Measurements from ENCODE around the gene YWHAH. TPM values are rescaled to one million over a fixed set of nuclear protein-coding genes. Genes with fewer than 3 reads are reported as not detected.

YWHAH gene
- total RNA-seq, 2 experiments from 2014 or later: 113 to 145 TPM

DNA sequence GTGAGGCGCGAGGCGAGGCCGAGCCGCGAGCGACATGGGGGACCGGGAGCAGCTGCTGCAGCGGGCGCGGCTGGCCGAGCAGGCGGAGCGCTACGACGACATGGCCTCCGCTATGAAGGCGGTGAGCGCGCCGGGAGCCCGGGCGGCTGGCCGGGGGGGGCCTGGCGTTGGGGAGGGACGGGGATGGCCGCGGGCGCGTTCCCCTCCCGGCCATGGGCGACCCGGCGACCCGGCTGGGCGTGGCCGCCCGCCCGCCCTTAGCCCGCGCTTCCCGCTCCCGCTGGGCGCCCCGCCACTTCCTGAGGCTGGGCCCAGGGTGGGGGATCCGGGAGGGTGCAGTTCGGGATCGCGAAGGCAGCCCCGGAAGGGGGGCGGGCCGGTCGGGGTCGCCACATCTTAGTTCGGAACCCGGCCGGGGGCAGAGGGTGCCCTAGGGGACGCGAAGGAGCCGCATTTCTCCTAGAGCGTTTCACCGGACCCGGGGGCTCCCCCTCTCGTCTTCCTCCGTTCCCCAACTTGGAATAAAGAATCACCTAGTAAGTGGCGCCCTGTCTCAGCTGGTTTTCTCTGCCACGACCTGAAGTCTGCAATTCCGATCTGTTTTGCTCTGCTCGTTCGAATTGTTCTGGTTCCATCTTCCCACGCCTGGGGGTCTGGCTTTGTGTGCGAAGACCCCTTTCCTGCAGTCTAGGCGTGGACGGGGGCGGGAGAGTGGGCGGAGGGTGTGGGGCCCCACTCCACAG lies 536 bp downstream of the YWHAH start:
- Histone ChIP-seq H4K20me1 (ENCODE audit: insufficient read depth, low read length) (peaks cover 25% of the 10 kb centered on the region), H2AFZ (ENCODE audit: low read length) (no peak overlapping the region), H3K4me2 (ENCODE audit: low read length) (peak overlapping the region; percentile 94), H3K79me2 (ENCODE audit: insufficient read depth, low read depth, low read length) (peaks cover 54% of the 10 kb centered on the region), H3K4me1 (ENCODE audit: insufficient read depth, low read length, poor library complexity, severe bottlenecking) (peaks cover 37% of the 10 kb centered on the region), H3K36me3 (ENCODE audit: insufficient read depth, low read length) (peaks cover 39% of the 10 kb centered on the region), H3K27ac (ENCODE audit: low read depth, low read length, poor library complexity, severe bottlenecking) (peak overlapping the region; percentile 87), H3K9me2 (ENCODE audit: insufficient read depth, low read length) (no peaks in the 10 kb centered on the region), H3K9me3 (ENCODE audit: low read length) (no peaks in the 10 kb centered on the region), H3K4me3 (ENCODE audit: low read depth, low read length, poor library complexity, severe bottlenecking) (peak overlapping the region; percentile 99)
- ChIA-PET CTCF (ENCODE audit: unreplicated experiment) (no interaction called here), POLR2A (interaction anchor here (0.5 kb wide), 1 partner anchor 893 kb away, joined by 5 read pairs; no protein-coding TSS in a partner anchor)
- intact Hi-C loops (cut with micrococcal nuclease; ENCODE audit: unreplicated experiment): loop anchor here (2.0 kb wide), 1 partner anchor 190 kb away; the partner anchor contains the start of gene DEPDC5
- TF ChIP-seq EZH2phosphoT487 (IDR thresholded peaks at IDR 0.05; ENCODE audit: borderline replicate concordance, low read depth, low read length): no peak
- TF ChIP-seq, protein P1, sequence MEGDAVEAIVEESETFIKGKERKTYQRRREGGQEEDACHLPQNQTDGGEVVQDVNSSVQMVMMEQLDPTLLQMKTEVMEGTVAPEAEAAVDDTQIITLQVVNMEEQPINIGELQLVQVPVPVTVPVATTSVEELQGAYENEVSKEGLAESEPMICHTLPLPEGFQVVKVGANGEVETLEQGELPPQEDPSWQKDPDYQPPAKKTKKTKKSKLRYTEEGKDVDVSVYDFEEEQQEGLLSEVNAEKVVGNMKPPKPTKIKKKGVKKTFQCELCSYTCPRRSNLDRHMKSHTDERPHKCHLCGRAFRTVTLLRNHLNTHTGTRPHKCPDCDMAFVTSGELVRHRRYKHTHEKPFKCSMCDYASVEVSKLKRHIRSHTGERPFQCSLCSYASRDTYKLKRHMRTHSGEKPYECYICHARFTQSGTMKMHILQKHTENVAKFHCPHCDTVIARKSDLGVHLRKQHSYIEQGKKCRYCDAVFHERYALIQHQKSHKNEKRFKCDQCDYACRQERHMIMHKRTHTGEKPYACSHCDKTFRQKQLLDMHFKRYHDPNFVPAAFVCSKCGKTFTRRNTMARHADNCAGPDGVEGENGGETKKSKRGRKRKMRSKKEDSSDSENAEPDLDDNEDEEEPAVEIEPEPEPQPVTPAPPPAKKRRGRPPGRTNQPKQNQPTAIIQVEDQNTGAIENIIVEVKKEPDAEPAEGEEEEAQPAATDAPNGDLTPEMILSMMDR (conservative IDR thresholded peaks at IDR 0.05; ENCODE audit: low read length): 0 out of 2 replicates have a peak, but pooled peaks have one; percentile 12
- DNase-seq (ENCODE audit: low spot score): peak; percentile 58
- BruUV-seq (replicated peaks): no TSS peak

GRCh38 chr22:31945443-31945855 lies 1.1 kb downstream of the YWHAH start:
- no TSS peak for BruUV-seq (replicated peaks)
- Histone ChIP-seq H4K20me1 (ENCODE audit: insufficient read depth, low read length) (peaks cover 28% of the 10 kb centered on the region), H3K4me1 (ENCODE audit: insufficient read depth, low read length, poor library complexity, severe bottlenecking) (peaks cover 37% of the 10 kb centered on the region), H3K9me3 (ENCODE audit: low read length) (no peaks in the 10 kb centered on the region), H2AFZ (ENCODE audit: low read length) (no peak overlapping the region), H3K9me2 (ENCODE audit: insufficient read depth, low read length) (no peaks in the 10 kb centered on the region), H3K4me2 (ENCODE audit: low read length) (peak overlapping the region; percentile 94), H3K4me3 (ENCODE audit: low read depth, low read length, poor library complexity, severe bottlenecking) (peak overlapping the region; percentile 99), H3K79me2 (ENCODE audit: insufficient read depth, low read depth, low read length) (peaks cover 60% of the 10 kb centered on the region), H3K27ac (ENCODE audit: low read depth, low read length, poor library complexity, severe bottlenecking) (peak overlapping the region; percentile 87), H3K36me3 (ENCODE audit: insufficient read depth, low read length) (peaks cover 45% of the 10 kb centered on the region)
- ChIA-PET POLR2A (interaction anchor here (0.5 to 1.0 kb wide), 2 partner anchors 12 to 894 kb away, joined by 3 to 5 read pairs; no protein-coding TSS in a partner anchor), CTCF (ENCODE audit: unreplicated experiment) (no interaction called here)
- intact Hi-C loops (cut with micrococcal nuclease; ENCODE audit: unreplicated experiment): loop anchor here (2.0 kb wide), 1 partner anchor 191 kb away; the partner anchor contains the start of gene DEPDC5
- peak; percentile 58 for DNase-seq (ENCODE audit: low spot score)
- TF ChIP-seq, protein P1 (conservative IDR thresholded peaks at IDR 0.05; ENCODE audit: low read length): no peak
- TF ChIP-seq EZH2phosphoT487 (IDR thresholded peaks at IDR 0.05; ENCODE audit: borderline replicate concordance, low read depth, low read length): no peak
